Left colon (tissue), 2 donors: ENCODE data around the gene MAGEB18. TPM values are rescaled to one million over a fixed set of nuclear protein-coding genes. Genes with fewer than 3 reads are reported as not detected.

Experiments used
- ATAC-seq: fragments of 200-7000 bp; cut with Tn5 transposase; one replicate; pipeline ENCODE4 v1.9.1; 2020; ENCODE audit warnings: mild to moderate bottlenecking, moderate library complexity
- DNase-seq, 2 donors: peaks; one replicate each; pipeline ENCODE4 v3.0.0-alpha.2; 2020
- intact Hi-C, 2 donors: fragments of 100-400 bp; cut with DNase I in 1 of 2; cut with micrococcal nuclease in 1 of 2; formaldehyde crosslinking; loops; one replicate each; pipeline versions ENCODE4 v1.11.2 to v1.14.0; 2022; cut with DNase I, micrococcal nuclease
- long read RNA-seq: library from polyadenylated mRNA; unstranded; transcript quantifications from one replicate; pipeline ENCODE4 v2.0.0, GENCODE V29; 2021
- total RNA-seq, 2 donors: library from RNA; stranded (reverse); fragmentation: NEBNext Ultra II Directional; extraction: Animal tissue kit (Norgen Biotek cat#: 25700); gene quantifications; one replicate each; pipeline ENCODE4 v1.2.1, GENCODE V29; 2021
- donor health status: DM: no; HTN: no; CAD: no.
- donor health status: DM: yes; HTN: yes; CAD: no.

MAGEB18 gene
- total RNA-seq, result not detected
- long read RNA-seq, result 0 reads

- ATAC-seq (no peak), DNase-seq (no peak)
- intact Hi-C loops, result no loop called here
Observed at GRCh38 chrX:26138274-26138673, at the start of gene MAGEB18. Gene MAGEB18, plus strand, starts transcription at chrX:26138343. Its CDS starts 643 bp downstream, at chrX:26138986.

- no peak for DNase-seq
- no peak for ATAC-seq
- intact Hi-C loops, result no loop called here
Observed at GRCh38 chrX:26100421-26100920, 37.7 kb upstream of the MAGEB18 start.

DNA sequence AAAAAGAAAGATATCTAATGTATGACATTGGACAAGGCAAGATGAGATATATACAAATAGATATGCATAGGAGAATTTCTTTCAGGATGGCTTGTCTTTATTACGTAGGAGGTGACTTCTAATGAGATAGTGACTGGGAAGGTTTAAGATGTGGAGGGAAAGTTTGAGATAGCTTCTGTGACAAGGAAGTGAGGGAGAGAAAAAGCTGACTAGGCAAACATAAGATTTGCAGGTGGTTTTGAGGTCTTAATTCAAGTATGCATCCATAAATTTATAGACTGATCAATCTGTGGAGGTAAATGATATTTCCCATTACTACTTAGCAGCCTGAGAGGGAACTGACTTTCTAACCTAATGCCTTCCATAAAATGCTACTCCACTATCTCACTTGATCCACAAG is 29.0 kb upstream of the MAGEB18 start:
- intact Hi-C loops, result no loop called here
- DNase-seq, result no peak
- ATAC-seq, result no peak

DNA sequence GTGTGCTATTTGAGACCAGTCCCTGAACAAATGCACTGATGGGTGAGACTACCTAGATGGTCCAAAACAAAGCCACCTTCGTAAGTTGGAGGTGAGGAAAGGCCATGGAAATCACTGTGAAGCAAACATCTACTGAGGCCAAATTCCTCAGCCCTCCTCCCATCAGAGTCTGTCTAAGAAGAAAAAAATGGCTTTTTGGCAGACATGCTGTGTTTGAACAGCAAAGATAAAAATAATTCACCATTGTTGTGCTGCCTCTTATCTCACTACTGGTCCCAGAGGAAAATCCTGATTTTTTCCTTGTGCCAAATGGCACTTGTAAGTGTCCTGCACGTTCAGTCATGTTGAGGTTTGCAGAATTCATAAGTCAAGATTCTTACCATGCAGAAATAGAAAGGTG is 7.9 kb downstream of the MAGEB18 start:
- DNase-seq (no peak), ATAC-seq (no peak)
- intact Hi-C loops, result no loop called here

- ATAC-seq (no peak), DNase-seq (no peak)
- intact Hi-C loops, result no loop called here
Observed at GRCh38 chrX:26160301-26160700, 22.2 kb downstream of the MAGEB18 start, which contains the start of gene MAGEB6B. Gene MAGEB6B, plus strand, starts transcription at chrX:26160601. Its CDS starts 0 bp downstream, at chrX:26160601.

Other genes with a start within 250 kb of the MAGEB18 start
- gene MAGEB6B, start 22.3 kb downstream of the MAGEB18 start, total RNA-seq, result not detected
- not detected for gene MAGEB6, start 54.1 kb downstream of the MAGEB18 start, total RNA-seq
- not detected for gene MAGEB5, start 77.8 kb downstream of the MAGEB18 start, total RNA-seq